Measurements from ENCODE around the gene CADM2. TPM values are rescaled to one million over a fixed set of nuclear protein-coding genes. Genes with fewer than 3 reads are reported as not detected.
A peak's percentile ranks its signal among the peaks of the same experiment; 100 is the strongest.

The CADM2 gene
- total RNA-seq, 4 donors from 2014 or later = 9.6 to 16.2 (median 11.5) TPM

DNA sequence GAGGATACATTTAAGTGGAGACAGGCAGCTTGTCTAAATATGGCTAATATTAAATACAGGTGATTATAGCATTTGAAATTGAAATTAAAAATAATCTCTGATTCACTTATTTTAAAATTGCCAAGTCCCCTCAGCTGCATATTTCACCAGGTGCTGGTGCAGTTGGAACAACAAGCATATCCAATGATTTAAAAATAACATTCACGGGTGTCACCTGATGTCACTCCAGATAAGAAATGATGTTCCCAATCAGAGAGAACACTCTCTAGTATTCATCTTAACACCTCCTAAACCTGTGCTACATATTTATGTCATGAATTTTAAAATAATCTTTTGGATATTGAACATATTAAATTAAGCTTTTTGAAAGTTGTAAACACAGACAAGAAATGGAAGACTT lies 249.9 kb downstream of the CADM2 start:
- DNase-seq (ENCODE audit: extremely low spot score) = no peak
- no peaks in the 10 kb centered on the region for H3K27me3 ChIP-seq

DNA sequence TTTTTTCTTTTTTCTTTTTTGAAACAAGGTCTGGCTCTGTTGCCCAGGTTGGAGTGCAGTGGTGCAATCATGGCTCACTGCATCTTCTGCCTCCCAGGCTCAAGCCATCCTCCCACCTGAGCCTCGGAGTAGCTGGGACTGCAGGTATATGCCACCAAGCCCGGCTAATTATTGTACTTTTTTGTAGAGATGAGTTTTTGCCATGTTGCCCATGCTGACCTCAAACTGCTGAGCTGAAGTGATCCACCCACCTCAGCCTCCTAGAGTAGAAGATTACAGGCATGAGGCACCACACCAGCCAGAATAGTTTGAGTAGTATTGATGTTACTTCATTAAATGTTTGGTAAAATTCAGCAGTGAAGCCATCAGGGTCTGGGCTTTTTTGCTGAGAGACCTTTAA lies 251.8 kb downstream of the CADM2 start:
- WGBS = 83% methylated on average over 2 of the region's 2 CpGs
- H3K27me3 ChIP-seq = no peaks in the 10 kb centered on the region
- intact Hi-C loops (cut with DNase I) = no loop called here
- H3K4me1 ChIP-seq = no peaks in the 10 kb centered on the region
- H3K36me3 ChIP-seq = no peaks in the 10 kb centered on the region
- H3K9me3 ChIP-seq = no peaks in the 10 kb centered on the region
- DNase-seq (ENCODE audit: extremely low spot score) = peak; percentile 91
- TF ChIP-seq POLR2AphosphoS5 (IDR thresholded peaks at IDR 0.05) (no peak), EP300 (IDR thresholded peaks at IDR 0.05) (no peak), POLR2A (IDR thresholded peaks at IDR 0.05; ENCODE audit: low read depth) (no peak)
- TF ChIP-seq, protein P1, sequence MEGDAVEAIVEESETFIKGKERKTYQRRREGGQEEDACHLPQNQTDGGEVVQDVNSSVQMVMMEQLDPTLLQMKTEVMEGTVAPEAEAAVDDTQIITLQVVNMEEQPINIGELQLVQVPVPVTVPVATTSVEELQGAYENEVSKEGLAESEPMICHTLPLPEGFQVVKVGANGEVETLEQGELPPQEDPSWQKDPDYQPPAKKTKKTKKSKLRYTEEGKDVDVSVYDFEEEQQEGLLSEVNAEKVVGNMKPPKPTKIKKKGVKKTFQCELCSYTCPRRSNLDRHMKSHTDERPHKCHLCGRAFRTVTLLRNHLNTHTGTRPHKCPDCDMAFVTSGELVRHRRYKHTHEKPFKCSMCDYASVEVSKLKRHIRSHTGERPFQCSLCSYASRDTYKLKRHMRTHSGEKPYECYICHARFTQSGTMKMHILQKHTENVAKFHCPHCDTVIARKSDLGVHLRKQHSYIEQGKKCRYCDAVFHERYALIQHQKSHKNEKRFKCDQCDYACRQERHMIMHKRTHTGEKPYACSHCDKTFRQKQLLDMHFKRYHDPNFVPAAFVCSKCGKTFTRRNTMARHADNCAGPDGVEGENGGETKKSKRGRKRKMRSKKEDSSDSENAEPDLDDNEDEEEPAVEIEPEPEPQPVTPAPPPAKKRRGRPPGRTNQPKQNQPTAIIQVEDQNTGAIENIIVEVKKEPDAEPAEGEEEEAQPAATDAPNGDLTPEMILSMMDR (IDR thresholded peaks at IDR 0.05) = no peak
- no peak overlapping the region for H3K4me3 ChIP-seq
- H3K27ac ChIP-seq (replicated peaks in 1 of 4) = no peak overlapping the region

More for the DNA sequence above, 249.9 kb downstream of the CADM2 start:
- Histone ChIP-seq H3K36me3 (no peaks in the 10 kb centered on the region), H3K4me3 (no peak overlapping the region), H3K4me1 (no peaks in the 10 kb centered on the region), H3K9me3 (no peaks in the 10 kb centered on the region), H3K27ac (replicated peaks in 1 of 4) (no peak overlapping the region)
- intact Hi-C loops (cut with DNase I) = no loop called here
- TF ChIP-seq EP300 (IDR thresholded peaks at IDR 0.05) (no peak), POLR2AphosphoS5 (IDR thresholded peaks at IDR 0.05) (no peak), POLR2A (IDR thresholded peaks at IDR 0.05; ENCODE audit: low read depth) (no peak)
- TF ChIP-seq, protein P1 (IDR thresholded peaks at IDR 0.05) = no peak
- WGBS = 50% methylated on average over 1 of the region's 1 CpG

DNA sequence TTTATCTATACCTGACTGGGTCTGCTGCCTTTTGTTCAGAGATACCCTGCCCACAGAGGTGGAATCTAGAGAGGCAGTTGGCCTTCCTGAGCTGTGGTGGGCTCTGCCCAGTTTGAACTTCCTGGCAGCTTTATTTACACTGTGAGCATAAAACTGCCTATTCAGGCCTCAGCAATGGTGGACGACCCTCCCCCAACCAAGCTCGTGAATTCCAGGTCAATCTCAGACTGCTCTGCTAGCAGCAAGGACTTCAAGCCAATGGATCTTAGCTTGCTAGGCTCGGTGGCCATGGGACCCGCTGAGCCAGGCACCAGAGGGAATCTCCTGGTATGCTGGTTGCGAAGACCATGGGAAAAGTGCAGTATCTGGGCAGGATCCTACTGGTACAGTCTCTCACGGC lies 270.2 kb downstream of the CADM2 start:
- H3K9me3 ChIP-seq = no peaks in the 10 kb centered on the region
- H3K27ac ChIP-seq (replicated peaks in 1 of 4) = no peak overlapping the region
- no peaks in the 10 kb centered on the region for H3K36me3 ChIP-seq
- no peaks in the 10 kb centered on the region for H3K4me1 ChIP-seq
- DNase-seq (ENCODE audit: extremely low spot score) = no peak
- intact Hi-C loops (cut with DNase I) = no loop called here
- no peaks in the 10 kb centered on the region for H3K27me3 ChIP-seq
- no peak overlapping the region for H3K4me3 ChIP-seq
- WGBS = 68% methylated on average over 3 of the region's 6 CpGs
- TF ChIP-seq POLR2A (IDR thresholded peaks at IDR 0.05; ENCODE audit: low read depth) (no peak), EP300 (IDR thresholded peaks at IDR 0.05) (no peak)
- TF ChIP-seq, protein P1 (IDR thresholded peaks at IDR 0.05) = no peak

DNA sequence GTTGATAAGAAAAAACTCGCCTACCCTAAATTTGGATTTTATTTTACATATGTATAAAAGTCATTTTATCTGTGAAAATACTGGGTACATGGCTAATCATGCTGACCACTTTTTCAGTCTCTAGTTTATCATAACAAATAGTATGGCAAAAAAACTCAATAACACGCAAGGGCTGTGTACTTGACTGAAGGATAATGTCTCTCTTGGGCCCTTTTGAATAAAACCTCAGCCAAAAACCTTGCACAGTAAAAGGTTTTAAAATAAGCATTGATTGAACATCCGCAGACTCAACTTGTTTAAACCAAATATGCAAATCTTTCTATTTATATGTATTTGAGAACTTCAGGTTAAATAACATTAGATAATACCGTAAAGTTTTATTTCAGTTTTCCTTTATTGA lies 285.3 kb downstream of the CADM2 start:
- TF ChIP-seq POLR2AphosphoS5 (IDR thresholded peaks at IDR 0.05) = no peak
- TF ChIP-seq EP300 (IDR thresholded peaks at IDR 0.05) = no peak
- TF ChIP-seq, protein P1 (IDR thresholded peaks at IDR 0.05) = no peak
- no peak for TF ChIP-seq POLR2A (IDR thresholded peaks at IDR 0.05; ENCODE audit: low read depth)
- Histone ChIP-seq H3K9me3 (no peaks in the 10 kb centered on the region), H3K27me3 (no peaks in the 10 kb centered on the region), H3K27ac (replicated peaks in 1 of 4) (no peak overlapping the region), H3K36me3 (no peaks in the 10 kb centered on the region), H3K4me3 (no peak overlapping the region), H3K4me1 (no peaks in the 10 kb centered on the region)
- no peak for DNase-seq (ENCODE audit: extremely low spot score)
- 84% methylated on average over 4 of the region's 4 CpGs for WGBS
- intact Hi-C loops (cut with DNase I) = no loop called here

DNA sequence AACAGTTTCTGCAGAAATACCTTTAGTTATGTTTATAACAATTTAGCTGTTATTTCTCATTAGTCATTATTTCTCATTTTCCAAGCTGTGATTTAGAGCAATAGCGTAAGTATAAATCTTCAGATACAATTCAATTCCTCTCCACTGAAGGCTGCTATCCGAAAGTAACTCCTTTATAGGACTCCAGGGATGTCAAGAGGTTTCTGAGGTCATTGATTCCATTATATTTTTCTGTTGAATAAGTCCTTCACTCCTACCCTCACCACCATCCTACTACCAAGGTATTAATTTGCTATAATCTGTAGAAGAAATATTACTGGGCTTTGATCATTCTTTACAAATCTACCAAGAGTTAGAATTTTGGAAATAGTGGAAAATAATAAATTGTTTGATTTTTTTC lies 285.7 kb downstream of the CADM2 start:
- Histone ChIP-seq H3K27ac (replicated peaks in 1 of 4) (no peak overlapping the region), H3K4me3 (no peak overlapping the region), H3K9me3 (no peaks in the 10 kb centered on the region), H3K4me1 (no peaks in the 10 kb centered on the region), H3K36me3 (no peaks in the 10 kb centered on the region), H3K27me3 (no peaks in the 10 kb centered on the region)
- 79% methylated on average over 2 of the region's 2 CpGs for WGBS
- no peak for TF ChIP-seq POLR2AphosphoS5 (IDR thresholded peaks at IDR 0.05)
- TF ChIP-seq, protein P1 (IDR thresholded peaks at IDR 0.05) = no peak
- no peak for TF ChIP-seq EP300 (IDR thresholded peaks at IDR 0.05)
- no peak for TF ChIP-seq POLR2A (IDR thresholded peaks at IDR 0.05; ENCODE audit: low read depth)
- intact Hi-C loops (cut with DNase I) = no loop called here
- DNase-seq (ENCODE audit: extremely low spot score) = no peak
